ENCODE measurements around the gene SLC35A5.

GRCh38 chr3:112627419-112627818 is 65.6 kb downstream of the SLC35A5 start:
- TF ChIP-seq, protein P1, sequence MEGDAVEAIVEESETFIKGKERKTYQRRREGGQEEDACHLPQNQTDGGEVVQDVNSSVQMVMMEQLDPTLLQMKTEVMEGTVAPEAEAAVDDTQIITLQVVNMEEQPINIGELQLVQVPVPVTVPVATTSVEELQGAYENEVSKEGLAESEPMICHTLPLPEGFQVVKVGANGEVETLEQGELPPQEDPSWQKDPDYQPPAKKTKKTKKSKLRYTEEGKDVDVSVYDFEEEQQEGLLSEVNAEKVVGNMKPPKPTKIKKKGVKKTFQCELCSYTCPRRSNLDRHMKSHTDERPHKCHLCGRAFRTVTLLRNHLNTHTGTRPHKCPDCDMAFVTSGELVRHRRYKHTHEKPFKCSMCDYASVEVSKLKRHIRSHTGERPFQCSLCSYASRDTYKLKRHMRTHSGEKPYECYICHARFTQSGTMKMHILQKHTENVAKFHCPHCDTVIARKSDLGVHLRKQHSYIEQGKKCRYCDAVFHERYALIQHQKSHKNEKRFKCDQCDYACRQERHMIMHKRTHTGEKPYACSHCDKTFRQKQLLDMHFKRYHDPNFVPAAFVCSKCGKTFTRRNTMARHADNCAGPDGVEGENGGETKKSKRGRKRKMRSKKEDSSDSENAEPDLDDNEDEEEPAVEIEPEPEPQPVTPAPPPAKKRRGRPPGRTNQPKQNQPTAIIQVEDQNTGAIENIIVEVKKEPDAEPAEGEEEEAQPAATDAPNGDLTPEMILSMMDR (tag by site-specific recombination; IDR thresholded peaks at IDR 0.05), result no peak
- TF ChIP-seq ZNF837 (tag by site-specific recombination; IDR thresholded peaks at IDR 0.05) (no peak), ZNF148 (tag by site-specific recombination; IDR thresholded peaks at IDR 0.05; ENCODE audit: borderline replicate concordance) (no peak), ZNF121 (tag by site-specific recombination; IDR thresholded peaks at IDR 0.05) (no peak), ZNF416 (tag by site-specific recombination; IDR thresholded peaks at IDR 0.05) (no peak), ZNF146 (tag by site-specific recombination; IDR thresholded peaks at IDR 0.05) (no peak), ZNF341 (tag by site-specific recombination; IDR thresholded peaks at IDR 0.05; ENCODE audit: low read depth) (no peak), ELK4 (IDR thresholded peaks at IDR 0.05; ENCODE audit: borderline replicate concordance, low read depth, low read length) (no peak), ZNF37A (tag by site-specific recombination; IDR thresholded peaks at IDR 0.05) (no peak), ZNF670 (tag by site-specific recombination; IDR thresholded peaks at IDR 0.05; ENCODE audit: low read depth) (no peak)
- TF ChIP-seq, protein P2, sequence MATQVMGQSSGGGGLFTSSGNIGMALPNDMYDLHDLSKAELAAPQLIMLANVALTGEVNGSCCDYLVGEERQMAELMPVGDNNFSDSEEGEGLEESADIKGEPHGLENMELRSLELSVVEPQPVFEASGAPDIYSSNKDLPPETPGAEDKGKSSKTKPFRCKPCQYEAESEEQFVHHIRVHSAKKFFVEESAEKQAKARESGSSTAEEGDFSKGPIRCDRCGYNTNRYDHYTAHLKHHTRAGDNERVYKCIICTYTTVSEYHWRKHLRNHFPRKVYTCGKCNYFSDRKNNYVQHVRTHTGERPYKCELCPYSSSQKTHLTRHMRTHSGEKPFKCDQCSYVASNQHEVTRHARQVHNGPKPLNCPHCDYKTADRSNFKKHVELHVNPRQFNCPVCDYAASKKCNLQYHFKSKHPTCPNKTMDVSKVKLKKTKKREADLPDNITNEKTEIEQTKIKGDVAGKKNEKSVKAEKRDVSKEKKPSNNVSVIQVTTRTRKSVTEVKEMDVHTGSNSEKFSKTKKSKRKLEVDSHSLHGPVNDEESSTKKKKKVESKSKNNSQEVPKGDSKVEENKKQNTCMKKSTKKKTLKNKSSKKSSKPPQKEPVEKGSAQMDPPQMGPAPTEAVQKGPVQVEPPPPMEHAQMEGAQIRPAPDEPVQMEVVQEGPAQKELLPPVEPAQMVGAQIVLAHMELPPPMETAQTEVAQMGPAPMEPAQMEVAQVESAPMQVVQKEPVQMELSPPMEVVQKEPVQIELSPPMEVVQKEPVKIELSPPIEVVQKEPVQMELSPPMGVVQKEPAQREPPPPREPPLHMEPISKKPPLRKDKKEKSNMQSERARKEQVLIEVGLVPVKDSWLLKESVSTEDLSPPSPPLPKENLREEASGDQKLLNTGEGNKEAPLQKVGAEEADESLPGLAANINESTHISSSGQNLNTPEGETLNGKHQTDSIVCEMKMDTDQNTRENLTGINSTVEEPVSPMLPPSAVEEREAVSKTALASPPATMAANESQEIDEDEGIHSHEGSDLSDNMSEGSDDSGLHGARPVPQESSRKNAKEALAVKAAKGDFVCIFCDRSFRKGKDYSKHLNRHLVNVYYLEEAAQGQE (tag by site-specific recombination; IDR thresholded peaks at IDR 0.05), result no peak
- TF ChIP-seq, protein P3, sequence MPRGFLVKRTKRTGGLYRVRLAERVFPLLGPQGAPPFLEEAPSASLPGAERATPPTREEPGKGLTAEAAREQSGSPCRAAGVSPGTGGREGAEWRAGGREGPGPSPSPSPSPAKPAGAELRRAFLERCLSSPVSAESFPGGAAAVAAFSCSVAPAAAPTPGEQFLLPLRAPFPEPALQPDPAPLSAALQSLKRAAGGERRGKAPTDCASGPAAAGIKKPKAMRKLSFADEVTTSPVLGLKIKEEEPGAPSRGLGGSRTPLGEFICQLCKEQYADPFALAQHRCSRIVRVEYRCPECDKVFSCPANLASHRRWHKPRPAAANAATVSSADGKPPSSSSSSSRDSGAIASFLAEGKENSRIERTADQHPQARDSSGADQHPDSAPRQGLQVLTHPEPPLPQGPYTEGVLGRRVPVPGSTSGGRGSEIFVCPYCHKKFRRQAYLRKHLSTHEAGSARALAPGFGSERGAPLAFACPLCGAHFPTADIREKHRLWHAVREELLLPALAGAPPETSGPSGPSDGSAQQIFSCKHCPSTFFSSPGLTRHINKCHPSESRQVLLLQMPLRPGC (tag by site-specific recombination; IDR thresholded peaks at IDR 0.05), result no peak

All from HEK293 (cell line).